ENCODE measurements around the gene CHST6.

DNA sequence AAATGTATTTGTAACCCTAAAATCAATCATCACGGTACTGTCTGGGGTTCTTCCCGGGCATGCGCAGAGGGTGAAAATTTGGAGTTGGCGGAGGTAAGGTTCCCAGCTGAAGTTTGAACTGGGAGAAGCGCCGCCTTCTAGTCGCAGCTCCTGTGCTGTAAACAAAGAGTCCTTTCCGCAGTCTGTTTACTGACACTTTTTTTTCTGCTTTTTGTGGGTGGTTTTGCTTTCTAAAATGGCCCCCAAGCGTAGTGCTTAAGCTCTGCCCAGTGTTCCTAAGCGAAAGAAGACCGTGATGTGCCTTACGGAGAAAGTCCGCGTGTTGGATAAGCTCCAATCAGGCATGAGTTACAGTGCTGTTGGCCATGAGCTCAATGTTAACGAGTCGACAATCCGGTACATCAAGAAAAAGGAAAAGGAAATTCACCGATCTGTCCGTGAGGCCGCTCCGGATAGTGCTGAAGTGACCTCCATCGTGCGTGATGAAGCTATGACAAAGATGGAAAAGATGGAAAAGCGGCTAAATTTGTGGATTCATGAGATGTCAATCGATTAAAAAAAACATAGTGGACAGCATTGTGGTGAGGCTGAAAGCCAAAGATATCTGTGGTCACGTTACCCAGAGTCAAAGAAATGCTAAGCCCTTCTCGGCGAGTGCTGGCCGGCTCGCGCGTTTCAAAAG, 61.4 kb downstream of the CHST6 start:
- TF ChIP-seq, protein P1, sequence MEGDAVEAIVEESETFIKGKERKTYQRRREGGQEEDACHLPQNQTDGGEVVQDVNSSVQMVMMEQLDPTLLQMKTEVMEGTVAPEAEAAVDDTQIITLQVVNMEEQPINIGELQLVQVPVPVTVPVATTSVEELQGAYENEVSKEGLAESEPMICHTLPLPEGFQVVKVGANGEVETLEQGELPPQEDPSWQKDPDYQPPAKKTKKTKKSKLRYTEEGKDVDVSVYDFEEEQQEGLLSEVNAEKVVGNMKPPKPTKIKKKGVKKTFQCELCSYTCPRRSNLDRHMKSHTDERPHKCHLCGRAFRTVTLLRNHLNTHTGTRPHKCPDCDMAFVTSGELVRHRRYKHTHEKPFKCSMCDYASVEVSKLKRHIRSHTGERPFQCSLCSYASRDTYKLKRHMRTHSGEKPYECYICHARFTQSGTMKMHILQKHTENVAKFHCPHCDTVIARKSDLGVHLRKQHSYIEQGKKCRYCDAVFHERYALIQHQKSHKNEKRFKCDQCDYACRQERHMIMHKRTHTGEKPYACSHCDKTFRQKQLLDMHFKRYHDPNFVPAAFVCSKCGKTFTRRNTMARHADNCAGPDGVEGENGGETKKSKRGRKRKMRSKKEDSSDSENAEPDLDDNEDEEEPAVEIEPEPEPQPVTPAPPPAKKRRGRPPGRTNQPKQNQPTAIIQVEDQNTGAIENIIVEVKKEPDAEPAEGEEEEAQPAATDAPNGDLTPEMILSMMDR (conservative IDR thresholded peaks at IDR 0.05): no peak
- no peak for TF ChIP-seq ZFX (IDR thresholded peaks at IDR 0.05)

All from C4-2B (cell line).